ENCODE data around the gene PRKCZ.

The PRKCZ gene

GRCh38 chr1:2168090-2168489 is 117.9 kb downstream of the PRKCZ start:
- H3K4me3 ChIP-seq (ENCODE audit: low read depth in 1 of 2, low read length in 2 of 2): no peak overlapping the region
- no peaks in the 10 kb centered on the region for H3K27me3 ChIP-seq (ENCODE audit: control insufficient read depth in 1 of 2, insufficient read depth in 2 of 2, low read length in 2 of 2)
- H3K36me3 ChIP-seq (ENCODE audit: insufficient read depth, low read length): no peaks in the 10 kb centered on the region
- no peaks in the 10 kb centered on the region for H3K4me1 ChIP-seq (ENCODE audit: insufficient read depth, low read length)
- H3K27ac ChIP-seq (ENCODE audit: low read depth, low read length): no peak overlapping the region
- H3K9ac ChIP-seq (ENCODE audit: low read length): no peak overlapping the region
- H3K9me3 ChIP-seq (ENCODE audit: low read length): no peaks in the 10 kb centered on the region

- Histone ChIP-seq H3K4me3 (ENCODE audit: low read depth in 1 of 2, low read length in 2 of 2) (no peak overlapping the region), H3K9ac (ENCODE audit: low read length) (no peak overlapping the region), H3K4me1 (ENCODE audit: insufficient read depth, low read length) (no peaks in the 10 kb centered on the region), H3K27me3 (ENCODE audit: control insufficient read depth in 1 of 2, insufficient read depth in 2 of 2, low read length in 2 of 2) (no peaks in the 10 kb centered on the region), H3K36me3 (ENCODE audit: insufficient read depth, low read length) (no peaks in the 10 kb centered on the region), H3K27ac (ENCODE audit: low read depth, low read length) (no peak overlapping the region), H3K9me3 (ENCODE audit: low read length) (no peaks in the 10 kb centered on the region)
These were observed 118.3 kb downstream of the PRKCZ start for GRCh38 chr1:2168535-2168934.

GRCh38 chr1:2169200-2169836 is 119.1 kb downstream of the PRKCZ start:
- Histone ChIP-seq H3K27me3 (ENCODE audit: control insufficient read depth in 1 of 2, insufficient read depth in 2 of 2, low read length in 2 of 2) (no peaks in the 10 kb centered on the region), H3K4me3 (ENCODE audit: low read depth in 1 of 2, low read length in 2 of 2) (no peak overlapping the region)

GRCh38 chr1:2170211-2170610 is 120.0 kb downstream of the PRKCZ start:
- H3K9ac ChIP-seq (ENCODE audit: low read length): no peak overlapping the region
- no peaks in the 10 kb centered on the region for H3K36me3 ChIP-seq (ENCODE audit: insufficient read depth, low read length)
- H3K4me3 ChIP-seq (ENCODE audit: low read depth in 1 of 2, low read length in 2 of 2): no peak overlapping the region
- peaks cover 8% of the 10 kb centered on the region for H3K4me1 ChIP-seq (ENCODE audit: insufficient read depth, low read length)
- H3K9me3 ChIP-seq (ENCODE audit: low read length): no peaks in the 10 kb centered on the region
- H3K27ac ChIP-seq (ENCODE audit: low read depth, low read length): no peak overlapping the region
- H3K27me3 ChIP-seq (ENCODE audit: control insufficient read depth in 1 of 2, insufficient read depth in 2 of 2, low read length in 2 of 2): no peaks in the 10 kb centered on the region

More at GRCh38 chr1:2169200-2169836, 119.1 kb downstream of the PRKCZ start:
- Histone ChIP-seq H3K9ac (ENCODE audit: low read length) (no peak overlapping the region), H3K4me1 (ENCODE audit: insufficient read depth, low read length) (peaks cover 4% of the 10 kb centered on the region), H3K27ac (ENCODE audit: low read depth, low read length) (no peak overlapping the region), H3K9me3 (ENCODE audit: low read length) (no peaks in the 10 kb centered on the region), H3K36me3 (ENCODE audit: insufficient read depth, low read length) (no peaks in the 10 kb centered on the region)

GRCh38 chr1:2172012-2172411 is 121.8 kb downstream of the PRKCZ start:
- no peaks in the 10 kb centered on the region for H3K27me3 ChIP-seq (ENCODE audit: control insufficient read depth in 1 of 2, insufficient read depth in 2 of 2, low read length in 2 of 2)
- no peak overlapping the region for H3K9ac ChIP-seq (ENCODE audit: low read length)
- H3K9me3 ChIP-seq (ENCODE audit: low read length): no peaks in the 10 kb centered on the region
- no peak overlapping the region for H3K4me3 ChIP-seq (ENCODE audit: low read depth in 1 of 2, low read length in 2 of 2)
- no peak overlapping the region for H3K27ac ChIP-seq (ENCODE audit: low read depth, low read length)
- H3K36me3 ChIP-seq (ENCODE audit: insufficient read depth, low read length): no peaks in the 10 kb centered on the region
- H3K4me1 ChIP-seq (ENCODE audit: insufficient read depth, low read length): peaks cover 8% of the 10 kb centered on the region

- Histone ChIP-seq H3K27me3 (ENCODE audit: control insufficient read depth in 1 of 2, insufficient read depth in 2 of 2, low read length in 2 of 2) (no peaks in the 10 kb centered on the region), H3K9ac (ENCODE audit: low read length) (no peak overlapping the region), H3K27ac (ENCODE audit: low read depth, low read length) (no peak overlapping the region), H3K36me3 (ENCODE audit: insufficient read depth, low read length) (no peaks in the 10 kb centered on the region), H3K4me3 (ENCODE audit: low read depth in 1 of 2, low read length in 2 of 2) (no peak overlapping the region), H3K9me3 (ENCODE audit: low read length) (no peaks in the 10 kb centered on the region), H3K4me1 (ENCODE audit: insufficient read depth, low read length) (peaks cover 8% of the 10 kb centered on the region)
These were observed 122.4 kb downstream of the PRKCZ start for GRCh38 chr1:2172551-2173146.

- no peaks in the 10 kb centered on the region for H3K27me3 ChIP-seq (ENCODE audit: control insufficient read depth in 1 of 2, insufficient read depth in 2 of 2, low read length in 2 of 2)
- H3K27ac ChIP-seq (ENCODE audit: low read depth, low read length): no peak overlapping the region
- H3K4me3 ChIP-seq (ENCODE audit: low read depth in 1 of 2, low read length in 2 of 2): peak overlapping the region in 1 of 2 donors; percentile 60
- peak overlapping the region; percentile 7 for H3K9ac ChIP-seq (ENCODE audit: low read length)
- peaks cover 8% of the 10 kb centered on the region for H3K4me1 ChIP-seq (ENCODE audit: insufficient read depth, low read length)
- H3K9me3 ChIP-seq (ENCODE audit: low read length): no peaks in the 10 kb centered on the region
- H3K36me3 ChIP-seq (ENCODE audit: insufficient read depth, low read length): no peaks in the 10 kb centered on the region
These were observed 123.5 kb downstream of the PRKCZ start for GRCh38 chr1:2173546-2174347.

GRCh38 chr1:2174348-2175054 is 124.3 kb downstream of the PRKCZ start:
- peaks cover 8% of the 10 kb centered on the region for H3K4me1 ChIP-seq (ENCODE audit: insufficient read depth, low read length)
- H3K9ac ChIP-seq (ENCODE audit: low read length): peak overlapping the region; percentile 7
- H3K27ac ChIP-seq (ENCODE audit: low read depth, low read length): no peak overlapping the region
- peak overlapping the region; percentile 41 to 60 for H3K4me3 ChIP-seq (ENCODE audit: low read depth in 1 of 2, low read length in 2 of 2)
- H3K36me3 ChIP-seq (ENCODE audit: insufficient read depth, low read length): no peaks in the 10 kb centered on the region
- H3K27me3 ChIP-seq (ENCODE audit: control insufficient read depth in 1 of 2, insufficient read depth in 2 of 2, low read length in 2 of 2): no peaks in the 10 kb centered on the region
- H3K9me3 ChIP-seq (ENCODE audit: low read length): no peaks in the 10 kb centered on the region

GRCh38 chr1:2175055-2175414 is 124.8 kb downstream of the PRKCZ start:
- peak overlapping the region; percentile 7 for H3K9ac ChIP-seq (ENCODE audit: low read length)
- peak overlapping the region; percentile 41 to 60 for H3K4me3 ChIP-seq (ENCODE audit: low read depth in 1 of 2, low read length in 2 of 2)
- H3K9me3 ChIP-seq (ENCODE audit: low read length): no peaks in the 10 kb centered on the region
- H3K27me3 ChIP-seq (ENCODE audit: control insufficient read depth in 1 of 2, insufficient read depth in 2 of 2, low read length in 2 of 2): no peaks in the 10 kb centered on the region
- H3K27ac ChIP-seq (ENCODE audit: low read depth, low read length): no peak overlapping the region
- no peaks in the 10 kb centered on the region for H3K36me3 ChIP-seq (ENCODE audit: insufficient read depth, low read length)
- peaks cover 8% of the 10 kb centered on the region for H3K4me1 ChIP-seq (ENCODE audit: insufficient read depth, low read length)

GRCh38 chr1:2175681-2176454 is 125.7 kb downstream of the PRKCZ start:
- no peaks in the 10 kb centered on the region for H3K36me3 ChIP-seq (ENCODE audit: insufficient read depth, low read length)
- no peak overlapping the region for H3K4me3 ChIP-seq (ENCODE audit: low read depth in 1 of 2, low read length in 2 of 2)
- no peaks in the 10 kb centered on the region for H3K27me3 ChIP-seq (ENCODE audit: control insufficient read depth in 1 of 2, insufficient read depth in 2 of 2, low read length in 2 of 2)
- no peak overlapping the region for H3K27ac ChIP-seq (ENCODE audit: low read depth, low read length)
- H3K4me1 ChIP-seq (ENCODE audit: insufficient read depth, low read length): peaks cover 8% of the 10 kb centered on the region
- H3K9me3 ChIP-seq (ENCODE audit: low read length): no peaks in the 10 kb centered on the region
- H3K9ac ChIP-seq (ENCODE audit: low read length): no peak overlapping the region

- Histone ChIP-seq H3K9me3 (ENCODE audit: low read length) (no peaks in the 10 kb centered on the region), H3K4me3 (ENCODE audit: low read depth in 1 of 2, low read length in 2 of 2) (no peak overlapping the region), H3K4me1 (ENCODE audit: insufficient read depth, low read length) (peaks cover 8% of the 10 kb centered on the region), H3K36me3 (ENCODE audit: insufficient read depth, low read length) (no peaks in the 10 kb centered on the region), H3K9ac (ENCODE audit: low read length) (no peak overlapping the region), H3K27me3 (ENCODE audit: control insufficient read depth in 1 of 2, insufficient read depth in 2 of 2, low read length in 2 of 2) (no peaks in the 10 kb centered on the region), H3K27ac (ENCODE audit: low read depth, low read length) (no peak overlapping the region)
These were observed 126.4 kb downstream of the PRKCZ start for GRCh38 chr1:2176615-2177014.
